Measurements from ENCODE around the gene MEGF10. TPM values are rescaled to one million over a fixed set of nuclear protein-coding genes. Genes with fewer than 3 reads are reported as not detected.

Gene MEGF10
- total RNA-seq, 4 donors from 2014 or later, result 0.57 to 6.0 (median 4.3) TPM

- intact Hi-C loops (cut with DNase I; ENCODE audit: low total_unique reads), result no loop called here
- no peak for TF ChIP-seq POLR2A (IDR thresholded peaks at IDR 0.05)
- TF ChIP-seq CTCF (IDR thresholded peaks at IDR 0.05), result no peak
- no peak overlapping the region for H3K4me3 ChIP-seq (ENCODE audit: low read depth, poor library complexity, severe bottlenecking)
- WGBS, 2 donors, result 66 to 69% methylated on average over 1 of the region's 1 CpG
- no peak for DNase-seq (ENCODE audit: low spot score in 2 of 2)
Measured at GRCh38 chr5:127399068-127399467, 108.5 kb downstream of the MEGF10 start.

- DNase-seq (ENCODE audit: low spot score in 2 of 2), result no peak
- H3K4me3 ChIP-seq (ENCODE audit: low read depth, poor library complexity, severe bottlenecking), result no peak overlapping the region
- intact Hi-C loops (cut with DNase I; ENCODE audit: low total_unique reads), result no loop called here
- 36 to 55% methylated on average over 1 of the region's 1 CpG for WGBS, 2 donors
- no peak for TF ChIP-seq CTCF (IDR thresholded peaks at IDR 0.05)
- TF ChIP-seq POLR2A (IDR thresholded peaks at IDR 0.05), result no peak
Measured at GRCh38 chr5:127400539-127400938, 109.9 kb downstream of the MEGF10 start.

- 81 to 87% methylated on average over 5 of the region's 5 CpGs for WGBS, 2 donors
- intact Hi-C loops (cut with DNase I; ENCODE audit: low total_unique reads), result no loop called here
Measured at GRCh38 chr5:127400946-127401670, 110.5 kb downstream of the MEGF10 start.

GRCh38 chr5:127402361-127402760 lies 111.8 kb downstream of the MEGF10 start:
- no peak for DNase-seq (ENCODE audit: low spot score in 2 of 2)
- TF ChIP-seq CTCF (IDR thresholded peaks at IDR 0.05), result no peak
- TF ChIP-seq POLR2A (IDR thresholded peaks at IDR 0.05), result no peak
- H3K4me3 ChIP-seq (ENCODE audit: low read depth, poor library complexity, severe bottlenecking), result no peak overlapping the region
- intact Hi-C loops (cut with DNase I; ENCODE audit: low total_unique reads), result no loop called here
- 75 to 77% methylated on average over 5 of the region's 5 CpGs for WGBS, 2 donors

More at GRCh38 chr5:127400946-127401670, 110.5 kb downstream of the MEGF10 start:
- TF ChIP-seq POLR2A (IDR thresholded peaks at IDR 0.05), result no peak
- TF ChIP-seq CTCF (IDR thresholded peaks at IDR 0.05), result no peak
- no peak for DNase-seq (ENCODE audit: low spot score in 2 of 2)
- H3K4me3 ChIP-seq (ENCODE audit: low read depth, poor library complexity, severe bottlenecking), result no peak overlapping the region

- 92 to 95% methylated on average over 3 of the region's 3 CpGs for WGBS, 2 donors
- intact Hi-C loops (cut with DNase I; ENCODE audit: low total_unique reads), result no loop called here
- H3K4me3 ChIP-seq (ENCODE audit: low read depth, poor library complexity, severe bottlenecking), result no peak overlapping the region
- DNase-seq (ENCODE audit: low spot score in 2 of 2), result no peak
- no peak for TF ChIP-seq POLR2A (IDR thresholded peaks at IDR 0.05)
- no peak for TF ChIP-seq CTCF (IDR thresholded peaks at IDR 0.05)
Measured at GRCh38 chr5:127404190-127404589, 113.6 kb downstream of the MEGF10 start.
